ENCODE measurements around the gene SUCNR1. TPM values are rescaled to one million over a fixed set of nuclear protein-coding genes. Genes with fewer than 3 reads are reported as not detected.
"Not testable (repeated sequence)": the region's sequence is repeated elsewhere in the genome, so short reads cannot be mapped to it uniquely, and the experiment has no call there.

Gene SUCNR1
- total RNA-seq, 1 donor from 2014 or later, result not detected

DNA sequence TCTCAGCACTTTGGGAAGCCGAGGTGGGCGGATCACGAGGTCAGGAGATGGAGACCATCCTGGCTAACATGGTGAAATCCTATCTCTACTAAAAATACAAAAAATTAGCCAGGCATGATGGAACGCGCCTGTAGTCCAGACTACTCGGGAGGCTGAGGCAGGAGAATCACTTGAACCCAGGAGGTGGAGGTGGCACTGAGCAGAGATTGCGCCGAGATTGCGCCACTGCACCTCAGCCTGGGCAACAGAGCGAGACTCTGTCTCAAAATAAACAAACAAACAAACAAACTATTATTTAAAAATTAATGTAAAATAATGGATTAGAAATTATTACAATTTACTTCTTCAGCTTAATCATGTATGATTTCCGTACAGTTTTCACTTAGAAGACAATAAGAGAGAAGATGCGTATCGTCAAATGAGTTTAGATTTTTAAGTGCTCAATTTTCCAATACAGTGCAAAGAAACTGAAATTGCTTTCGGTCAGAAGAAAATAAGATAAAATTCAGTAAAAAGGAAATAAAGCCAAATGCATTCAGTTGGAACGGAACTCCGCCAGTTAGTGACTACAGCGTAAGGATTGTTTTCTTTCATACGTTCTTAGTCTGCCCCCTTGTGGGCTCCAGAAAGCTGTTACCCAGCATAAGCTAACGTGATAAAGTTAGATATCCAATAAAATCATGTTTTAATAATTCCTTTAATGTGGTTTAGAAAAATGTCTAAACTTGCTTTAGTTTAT is 34.7 kb upstream of the SUCNR1 start:
- no peak overlapping the region for H3K27ac Mint-ChIP-seq (ENCODE audit: unreplicated experiment)
- peaks cover 10% of the 10 kb centered on the region for H3K4me1 Mint-ChIP-seq (ENCODE audit: low read depth, unreplicated experiment)
- H3K9me3 Mint-ChIP-seq (ENCODE audit: unreplicated experiment), result peaks cover 1% of the 10 kb centered on the region
- no peaks in the 10 kb centered on the region for H3K27me3 Mint-ChIP-seq (ENCODE audit: unreplicated experiment)
- peak; percentile 20 for DNase-seq
- no peak overlapping the region for H3K4me3 Mint-ChIP-seq (ENCODE audit: unreplicated experiment)
- H3K36me3 Mint-ChIP-seq (ENCODE audit: unreplicated experiment), result no peaks in the 10 kb centered on the region
- TF ChIP-seq, protein P1, sequence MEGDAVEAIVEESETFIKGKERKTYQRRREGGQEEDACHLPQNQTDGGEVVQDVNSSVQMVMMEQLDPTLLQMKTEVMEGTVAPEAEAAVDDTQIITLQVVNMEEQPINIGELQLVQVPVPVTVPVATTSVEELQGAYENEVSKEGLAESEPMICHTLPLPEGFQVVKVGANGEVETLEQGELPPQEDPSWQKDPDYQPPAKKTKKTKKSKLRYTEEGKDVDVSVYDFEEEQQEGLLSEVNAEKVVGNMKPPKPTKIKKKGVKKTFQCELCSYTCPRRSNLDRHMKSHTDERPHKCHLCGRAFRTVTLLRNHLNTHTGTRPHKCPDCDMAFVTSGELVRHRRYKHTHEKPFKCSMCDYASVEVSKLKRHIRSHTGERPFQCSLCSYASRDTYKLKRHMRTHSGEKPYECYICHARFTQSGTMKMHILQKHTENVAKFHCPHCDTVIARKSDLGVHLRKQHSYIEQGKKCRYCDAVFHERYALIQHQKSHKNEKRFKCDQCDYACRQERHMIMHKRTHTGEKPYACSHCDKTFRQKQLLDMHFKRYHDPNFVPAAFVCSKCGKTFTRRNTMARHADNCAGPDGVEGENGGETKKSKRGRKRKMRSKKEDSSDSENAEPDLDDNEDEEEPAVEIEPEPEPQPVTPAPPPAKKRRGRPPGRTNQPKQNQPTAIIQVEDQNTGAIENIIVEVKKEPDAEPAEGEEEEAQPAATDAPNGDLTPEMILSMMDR (IDR thresholded peaks at IDR 0.05; ENCODE audit: partially characterized antibody, unreplicated experiment), result peak; percentile 79

DNA sequence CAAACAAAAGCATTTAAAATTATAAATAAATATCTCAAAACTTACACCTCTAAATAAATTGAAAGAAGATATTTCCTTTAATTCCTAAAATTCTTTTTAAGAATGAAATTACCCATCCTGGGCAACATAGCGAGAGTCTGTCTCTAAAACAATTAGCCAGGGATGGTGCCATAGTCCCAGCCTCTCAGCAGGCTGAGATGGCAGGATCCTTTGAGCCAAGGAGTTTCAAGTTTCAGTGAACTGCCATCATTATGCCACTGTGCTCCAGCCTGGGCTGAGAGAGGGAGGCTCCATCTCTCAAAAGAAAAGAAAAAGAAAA is 34.2 kb upstream of the SUCNR1 start:
- no peak overlapping the region for H3K27ac Mint-ChIP-seq (ENCODE audit: unreplicated experiment)
- H3K36me3 Mint-ChIP-seq (ENCODE audit: unreplicated experiment), result no peaks in the 10 kb centered on the region
- no peaks in the 10 kb centered on the region for H3K27me3 Mint-ChIP-seq (ENCODE audit: unreplicated experiment)
- no peak for DNase-seq
- TF ChIP-seq, protein P1 (IDR thresholded peaks at IDR 0.05; ENCODE audit: partially characterized antibody, unreplicated experiment), result peak; percentile 16
- peaks cover 15% of the 10 kb centered on the region for H3K4me1 Mint-ChIP-seq (ENCODE audit: low read depth, unreplicated experiment)
- peaks cover 1% of the 10 kb centered on the region for H3K9me3 Mint-ChIP-seq (ENCODE audit: unreplicated experiment)
- H3K4me3 Mint-ChIP-seq (ENCODE audit: unreplicated experiment), result no peak overlapping the region

DNA sequence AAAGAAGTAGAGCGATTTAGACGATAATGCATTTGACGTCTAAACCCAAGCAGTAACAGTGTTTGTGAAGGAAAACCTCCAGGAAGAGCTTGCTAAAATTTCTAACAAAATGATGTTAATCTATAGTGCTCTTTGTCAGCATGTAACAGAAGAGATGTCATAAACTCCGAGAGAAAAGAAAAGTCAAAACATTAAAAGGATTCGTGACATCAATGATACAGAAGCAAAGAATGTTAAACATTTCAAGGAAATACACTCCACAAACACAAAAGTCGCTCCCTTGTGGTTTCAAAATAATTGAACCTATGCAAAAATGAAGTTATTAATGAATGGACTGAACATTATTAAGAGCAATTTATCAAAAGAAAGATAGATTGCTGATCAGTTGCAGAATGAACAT is 31.6 kb upstream of the SUCNR1 start:
- Mint-ChIP-seq H3K9me3 (ENCODE audit: unreplicated experiment) (peaks cover 1% of the 10 kb centered on the region), H3K4me1 (ENCODE audit: low read depth, unreplicated experiment) (peaks cover 17% of the 10 kb centered on the region), H3K36me3 (ENCODE audit: unreplicated experiment) (no peaks in the 10 kb centered on the region), H3K27me3 (ENCODE audit: unreplicated experiment) (no peaks in the 10 kb centered on the region), H3K27ac (ENCODE audit: unreplicated experiment) (no peak overlapping the region), H3K4me3 (ENCODE audit: unreplicated experiment) (no peak overlapping the region)
- DNase-seq, result no peak
- TF ChIP-seq, protein P1 (IDR thresholded peaks at IDR 0.05; ENCODE audit: partially characterized antibody, unreplicated experiment), result no peak

DNA sequence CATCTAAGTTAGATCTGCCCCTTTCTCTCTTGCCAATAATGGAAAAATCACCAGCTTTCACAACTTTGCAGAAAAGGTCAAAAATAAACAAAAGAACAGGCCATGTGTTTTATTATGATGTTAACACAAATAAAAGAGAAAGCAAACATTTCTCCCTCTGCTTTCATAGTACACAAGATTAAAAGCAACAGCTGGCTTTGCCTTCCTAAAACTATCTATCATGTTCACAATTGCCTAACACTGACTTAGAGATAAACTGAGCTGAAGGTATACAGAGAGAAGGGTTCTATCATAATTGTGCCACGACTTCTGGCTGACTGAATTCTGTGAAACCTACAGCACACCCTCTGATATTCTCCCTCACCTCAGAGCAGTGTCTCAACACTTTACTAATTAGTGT is 30.2 kb upstream of the SUCNR1 start:
- TF ChIP-seq, protein P1 (IDR thresholded peaks at IDR 0.05; ENCODE audit: partially characterized antibody, unreplicated experiment), result no peak
- Mint-ChIP-seq H3K9me3 (ENCODE audit: unreplicated experiment) (no peaks in the 10 kb centered on the region), H3K27me3 (ENCODE audit: unreplicated experiment) (no peaks in the 10 kb centered on the region), H3K36me3 (ENCODE audit: unreplicated experiment) (no peaks in the 10 kb centered on the region), H3K4me1 (ENCODE audit: low read depth, unreplicated experiment) (peaks cover 10% of the 10 kb centered on the region), H3K27ac (ENCODE audit: unreplicated experiment) (no peak overlapping the region), H3K4me3 (ENCODE audit: unreplicated experiment) (no peak overlapping the region)
- DNase-seq, result no peak

DNA sequence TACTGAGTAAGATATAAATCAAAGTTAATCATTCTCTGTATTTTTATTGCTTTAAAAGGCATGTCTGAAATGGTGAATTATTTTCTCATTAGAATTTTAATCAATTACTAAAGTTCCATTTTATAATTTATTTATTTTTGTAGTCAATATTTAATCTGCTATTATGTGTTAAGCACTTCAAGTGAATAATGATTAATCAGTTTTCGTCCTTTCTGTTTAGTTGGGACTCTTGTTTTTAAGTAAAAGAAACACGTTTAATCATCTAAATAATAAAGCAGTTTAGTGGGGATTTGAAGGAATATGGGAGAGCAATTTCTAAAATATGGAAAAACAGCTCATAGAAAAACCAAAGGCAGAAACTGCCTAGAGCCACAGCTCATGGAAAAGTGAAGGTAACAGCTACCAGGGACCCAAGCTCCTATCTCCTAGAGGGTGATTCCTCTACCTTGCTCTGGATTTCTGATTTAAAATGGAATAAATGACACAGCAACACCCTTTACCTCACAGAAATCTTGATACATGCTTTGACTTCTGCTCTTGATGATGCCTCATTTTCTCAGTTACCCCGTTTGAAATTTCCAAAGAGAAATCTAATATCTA is 28.0 kb upstream of the SUCNR1 start:
- Mint-ChIP-seq H3K4me3 (ENCODE audit: unreplicated experiment) (no peak overlapping the region), H3K27me3 (ENCODE audit: unreplicated experiment) (no peaks in the 10 kb centered on the region), H3K27ac (ENCODE audit: unreplicated experiment) (no peak overlapping the region), H3K9me3 (ENCODE audit: unreplicated experiment) (peaks cover under 1% of the 10 kb centered on the region), H3K4me1 (ENCODE audit: low read depth, unreplicated experiment) (peaks cover 10% of the 10 kb centered on the region), H3K36me3 (ENCODE audit: unreplicated experiment) (peaks cover 6% of the 10 kb centered on the region)
- TF ChIP-seq, protein P1 (IDR thresholded peaks at IDR 0.05; ENCODE audit: partially characterized antibody, unreplicated experiment), result no peak
- DNase-seq, result no peak

DNA sequence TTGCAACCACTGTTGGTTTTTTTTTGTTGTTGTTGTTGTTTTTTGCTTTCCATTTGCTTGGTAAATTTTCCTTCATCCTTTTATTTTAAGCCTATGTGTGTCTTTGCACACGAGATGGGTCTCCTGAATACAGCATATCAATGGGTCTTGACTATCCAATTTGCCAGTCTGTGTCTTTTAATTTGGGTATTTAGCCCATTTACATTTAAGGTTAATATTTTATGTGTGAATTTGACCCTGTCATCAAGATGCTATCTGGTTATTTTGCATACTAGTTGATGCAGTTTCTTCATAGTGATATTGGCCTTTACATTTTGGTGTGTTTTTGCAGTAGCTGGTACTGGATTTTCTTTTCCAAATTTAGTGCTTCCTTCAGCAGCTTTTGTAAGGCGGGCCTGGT is 23.4 kb upstream of the SUCNR1 start:
- not testable (repeated sequence) for H3K27ac Mint-ChIP-seq (ENCODE audit: unreplicated experiment); DNase-seq; H3K27me3 Mint-ChIP-seq (ENCODE audit: unreplicated experiment); H3K9me3 Mint-ChIP-seq (ENCODE audit: unreplicated experiment); H3K4me1 Mint-ChIP-seq (ENCODE audit: low read depth, unreplicated experiment); H3K4me3 Mint-ChIP-seq (ENCODE audit: unreplicated experiment)
- peaks cover 11% of the 10 kb centered on the region for H3K36me3 Mint-ChIP-seq (ENCODE audit: unreplicated experiment)

Data from glutamatergic neuron (in vitro differentiated cells).